Measurements from ENCODE around the gene SLC2A11. TPM values are rescaled to one million over a fixed set of nuclear protein-coding genes. Genes with fewer than 3 reads are reported as not detected.

SLC2A11 gene
- total and polyA plus RNA-seq, 2 donors (not counting 1 experiment from before 2014, with no cell fraction given), result 3.9 to 14.9 TPM

DNA sequence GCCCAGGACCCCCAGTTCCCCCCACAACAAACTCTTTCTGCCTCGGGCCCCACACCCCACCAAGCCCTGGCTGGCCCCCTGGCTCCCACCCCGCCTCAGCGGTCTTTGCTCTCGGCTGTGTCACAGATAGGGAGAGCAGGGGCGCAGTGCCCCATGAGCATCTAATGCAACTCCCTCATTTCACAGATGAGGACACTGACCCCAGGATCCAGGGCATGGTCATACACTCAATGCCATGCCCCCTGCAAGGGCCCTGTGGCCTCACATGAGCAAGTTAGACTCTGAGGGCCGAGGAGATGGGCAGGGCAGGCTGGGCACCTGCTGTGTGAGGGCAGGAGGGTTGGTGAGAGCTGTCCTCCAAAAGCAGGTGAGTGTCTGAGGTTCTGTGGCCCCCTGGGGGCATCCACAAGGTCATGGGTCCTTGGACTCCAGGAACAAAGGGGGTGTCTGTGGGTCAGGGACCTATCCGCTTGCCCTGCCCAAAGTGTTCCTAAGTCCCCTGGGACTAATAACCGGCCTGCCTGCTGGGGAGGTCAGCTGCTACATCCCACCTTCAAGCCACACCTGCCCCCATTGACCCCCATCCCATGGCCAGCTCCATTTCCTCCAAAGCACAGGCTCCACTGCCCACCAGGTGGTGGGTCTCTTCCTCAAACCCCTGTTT is 39.0 kb downstream of the SLC2A11 start:
- Histone ChIP-seq H3K27ac (ENCODE audit: insufficient read depth, low read length) (no peak overlapping the region), H3K27me3 (ENCODE audit: control insufficient read depth, insufficient read depth, low read length) (no peaks in the 10 kb centered on the region), H3K9ac (ENCODE audit: insufficient read depth, low read length) (no peak overlapping the region), H3K4me2 (ENCODE audit: extremely low read depth, insufficient read depth, low read length) (no peak overlapping the region), H3K9me3 (ENCODE audit: control insufficient read depth, insufficient read depth, low read depth, low read length) (no peaks in the 10 kb centered on the region), H4K20me1 (ENCODE audit: control insufficient read depth, extremely low read depth, insufficient read depth, low read length) (no peaks in the 10 kb centered on the region), H3K36me3 (ENCODE audit: control insufficient read depth, insufficient read depth, low read length) (peaks cover 17% of the 10 kb centered on the region), H3K4me3 (replicated peaks in 1 of 4; ENCODE audit: control extremely low read depth in 1 of 4, insufficient read depth in 1 of 4, low read depth in 3 of 4, low read length in 4 of 4) (no peak overlapping the region), H2AFZ (ENCODE audit: low read length) (no peak overlapping the region), H3K4me1 (ENCODE audit: control insufficient read depth, extremely low read depth, insufficient read depth, low read length) (peaks cover 12% of the 10 kb centered on the region), H3K79me2 (ENCODE audit: control insufficient read depth, insufficient read depth, low read length) (peaks cover 18% of the 10 kb centered on the region)
- no peak for TF ChIP-seq EZH2 (IDR thresholded peaks at IDR 0.05; ENCODE audit: low read length, missing control alignments)
- TF ChIP-seq, protein P1, sequence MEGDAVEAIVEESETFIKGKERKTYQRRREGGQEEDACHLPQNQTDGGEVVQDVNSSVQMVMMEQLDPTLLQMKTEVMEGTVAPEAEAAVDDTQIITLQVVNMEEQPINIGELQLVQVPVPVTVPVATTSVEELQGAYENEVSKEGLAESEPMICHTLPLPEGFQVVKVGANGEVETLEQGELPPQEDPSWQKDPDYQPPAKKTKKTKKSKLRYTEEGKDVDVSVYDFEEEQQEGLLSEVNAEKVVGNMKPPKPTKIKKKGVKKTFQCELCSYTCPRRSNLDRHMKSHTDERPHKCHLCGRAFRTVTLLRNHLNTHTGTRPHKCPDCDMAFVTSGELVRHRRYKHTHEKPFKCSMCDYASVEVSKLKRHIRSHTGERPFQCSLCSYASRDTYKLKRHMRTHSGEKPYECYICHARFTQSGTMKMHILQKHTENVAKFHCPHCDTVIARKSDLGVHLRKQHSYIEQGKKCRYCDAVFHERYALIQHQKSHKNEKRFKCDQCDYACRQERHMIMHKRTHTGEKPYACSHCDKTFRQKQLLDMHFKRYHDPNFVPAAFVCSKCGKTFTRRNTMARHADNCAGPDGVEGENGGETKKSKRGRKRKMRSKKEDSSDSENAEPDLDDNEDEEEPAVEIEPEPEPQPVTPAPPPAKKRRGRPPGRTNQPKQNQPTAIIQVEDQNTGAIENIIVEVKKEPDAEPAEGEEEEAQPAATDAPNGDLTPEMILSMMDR (conservative IDR thresholded peaks at IDR 0.05 in 1 of 2, IDR thresholded peaks at IDR 0.05 in 1 of 2; ENCODE audit: low read depth in 1 of 2, low read length in 2 of 2), result no peak
- no peak for DNase-seq (ENCODE audit: low read depth in 2 of 2)

DNA sequence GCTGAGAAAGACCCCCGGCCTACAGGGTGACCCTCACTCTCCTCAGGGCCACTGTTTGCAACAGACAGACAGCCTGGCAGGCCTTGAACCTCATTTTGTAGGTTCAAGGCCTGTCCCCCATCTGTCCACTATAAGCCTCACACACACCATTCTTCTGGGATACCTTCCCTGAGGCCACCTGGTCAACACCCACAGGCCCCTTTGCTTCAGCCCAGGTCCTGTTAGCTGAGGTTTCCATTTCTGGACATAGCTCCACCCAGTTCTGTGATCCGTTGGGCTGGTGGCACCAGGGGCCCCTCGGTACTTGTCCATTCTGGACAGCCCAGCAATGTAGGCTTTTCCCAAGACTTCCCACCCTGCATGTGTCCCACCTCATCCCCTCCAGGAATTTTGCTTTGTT is 39.6 kb downstream of the SLC2A11 start:
- no peak for TF ChIP-seq EZH2 (IDR thresholded peaks at IDR 0.05; ENCODE audit: low read length, missing control alignments)
- TF ChIP-seq, protein P1 (conservative IDR thresholded peaks at IDR 0.05 in 1 of 2, IDR thresholded peaks at IDR 0.05 in 1 of 2; ENCODE audit: low read depth in 1 of 2, low read length in 2 of 2), result no peak
- no peaks in the 10 kb centered on the region for H3K27me3 ChIP-seq (ENCODE audit: control insufficient read depth, insufficient read depth, low read length)
- H3K36me3 ChIP-seq (ENCODE audit: control insufficient read depth, insufficient read depth, low read length), result peaks cover 17% of the 10 kb centered on the region
- H3K4me3 ChIP-seq (replicated peaks in 1 of 4; ENCODE audit: control extremely low read depth in 1 of 4, insufficient read depth in 1 of 4, low read depth in 3 of 4, low read length in 4 of 4), result no peak overlapping the region
- H4K20me1 ChIP-seq (ENCODE audit: control insufficient read depth, extremely low read depth, insufficient read depth, low read length), result no peaks in the 10 kb centered on the region
- no peak overlapping the region for H3K9ac ChIP-seq (ENCODE audit: insufficient read depth, low read length)
- peaks cover 12% of the 10 kb centered on the region for H3K4me1 ChIP-seq (ENCODE audit: control insufficient read depth, extremely low read depth, insufficient read depth, low read length)
- no peaks in the 10 kb centered on the region for H3K9me3 ChIP-seq (ENCODE audit: control insufficient read depth, insufficient read depth, low read depth, low read length)
- no peak overlapping the region for H3K27ac ChIP-seq (ENCODE audit: insufficient read depth, low read length)
- H2AFZ ChIP-seq (ENCODE audit: low read length), result no peak overlapping the region
- no peak for DNase-seq (ENCODE audit: low read depth in 2 of 2)
- H3K4me2 ChIP-seq (ENCODE audit: extremely low read depth, insufficient read depth, low read length), result no peak overlapping the region
- H3K79me2 ChIP-seq (ENCODE audit: control insufficient read depth, insufficient read depth, low read length), result peaks cover 18% of the 10 kb centered on the region

DNA sequence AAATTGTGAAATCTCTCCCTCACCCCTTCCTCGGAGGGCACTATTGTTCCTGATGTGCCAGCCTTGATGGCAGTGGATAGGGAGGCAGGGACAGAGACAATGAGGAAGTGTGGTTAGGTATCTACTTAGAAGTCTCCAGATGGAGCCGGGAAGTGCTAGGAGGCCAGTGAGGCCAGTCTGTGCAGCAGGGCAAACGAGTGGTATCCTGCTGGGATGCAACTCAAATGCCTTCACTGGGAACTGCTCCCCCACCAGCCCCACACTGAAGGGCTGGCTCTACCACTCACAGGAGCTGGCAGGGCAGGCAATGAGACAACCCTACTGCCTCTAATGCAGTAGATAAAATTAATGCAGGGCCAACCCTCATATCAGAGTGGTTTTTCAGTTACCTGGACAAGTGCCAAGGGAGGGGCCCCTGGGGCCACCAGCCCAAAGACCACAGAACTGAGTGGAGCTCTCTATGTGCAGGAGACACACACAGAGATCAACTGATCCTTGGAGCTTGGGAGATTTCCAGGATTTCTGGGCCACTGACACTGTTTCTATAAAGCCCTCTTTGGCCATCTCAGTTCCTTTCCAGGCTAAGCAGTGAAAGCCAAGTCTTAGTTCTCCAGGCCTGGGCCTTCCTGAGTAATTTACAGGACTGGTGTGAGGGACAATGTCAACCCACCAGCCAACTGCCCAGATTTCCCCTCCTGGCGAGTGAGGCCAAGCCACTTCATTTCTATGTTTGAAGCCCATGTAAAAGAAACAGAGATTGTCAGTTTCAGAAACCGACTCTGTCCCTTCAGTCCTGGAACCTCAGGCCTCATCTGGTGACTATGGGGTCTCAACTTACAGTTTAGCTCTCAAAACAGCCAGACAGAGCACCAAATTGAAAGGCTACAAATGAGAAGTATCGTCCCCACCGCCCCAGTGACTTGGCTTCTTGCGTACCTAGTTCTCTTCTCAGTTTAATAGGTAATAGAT is 40.6 kb downstream of the SLC2A11 start:
- Histone ChIP-seq H3K27me3 (ENCODE audit: control insufficient read depth, insufficient read depth, low read length) (no peaks in the 10 kb centered on the region), H3K4me2 (ENCODE audit: extremely low read depth, insufficient read depth, low read length) (no peak overlapping the region), H4K20me1 (ENCODE audit: control insufficient read depth, extremely low read depth, insufficient read depth, low read length) (no peaks in the 10 kb centered on the region), H2AFZ (ENCODE audit: low read length) (no peak overlapping the region), H3K9me3 (ENCODE audit: control insufficient read depth, insufficient read depth, low read depth, low read length) (no peaks in the 10 kb centered on the region), H3K36me3 (ENCODE audit: control insufficient read depth, insufficient read depth, low read length) (peaks cover 17% of the 10 kb centered on the region), H3K9ac (ENCODE audit: insufficient read depth, low read length) (no peak overlapping the region), H3K4me3 (replicated peaks in 1 of 4; ENCODE audit: control extremely low read depth in 1 of 4, insufficient read depth in 1 of 4, low read depth in 3 of 4, low read length in 4 of 4) (no peak overlapping the region), H3K4me1 (ENCODE audit: control insufficient read depth, extremely low read depth, insufficient read depth, low read length) (peaks cover 12% of the 10 kb centered on the region), H3K27ac (ENCODE audit: insufficient read depth, low read length) (no peak overlapping the region), H3K79me2 (ENCODE audit: control insufficient read depth, insufficient read depth, low read length) (peaks cover 18% of the 10 kb centered on the region)
- no peak for DNase-seq (ENCODE audit: low read depth in 2 of 2)
- no peak for TF ChIP-seq EZH2 (IDR thresholded peaks at IDR 0.05; ENCODE audit: low read length, missing control alignments)
- TF ChIP-seq, protein P1 (conservative IDR thresholded peaks at IDR 0.05 in 1 of 2, IDR thresholded peaks at IDR 0.05 in 1 of 2; ENCODE audit: low read depth in 1 of 2, low read length in 2 of 2), result no peak
